Measurements from ENCODE around the gene PABPN1. TPM values are rescaled to one million over a fixed set of nuclear protein-coding genes. Genes with fewer than 3 reads are reported as not detected.

Gene PABPN1
- total and polyA plus RNA-seq, 9 of the 15 experiments (the other 6 are each of a cell fraction or from before 2014, with no cell fraction given): 32.6 to 388 (median 178) TPM

DNA sequence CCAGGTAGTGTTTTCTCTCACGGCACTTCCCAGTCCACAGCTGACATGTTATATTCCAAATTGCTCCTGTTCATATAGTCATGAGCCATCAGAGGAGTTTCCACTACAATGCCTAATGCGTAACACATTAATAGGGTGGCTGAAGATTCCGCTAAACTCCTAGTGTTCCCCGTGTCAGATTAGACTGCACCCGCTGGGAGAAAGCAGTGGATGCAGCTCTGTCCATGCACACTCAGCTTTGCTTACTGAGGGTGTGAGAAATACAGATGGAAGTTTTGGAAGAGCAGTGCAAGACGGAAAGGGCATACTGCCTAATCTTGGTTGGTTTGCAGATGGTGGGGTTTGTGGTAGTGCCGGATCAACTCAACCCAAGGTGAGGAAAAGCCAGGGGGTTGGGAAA, 24.2 kb upstream of the PABPN1 start:
- peaks cover 23% of the 10 kb centered on the region; the same call in 2 of the 3 replicates for H3K36me3 ChIP-seq (ENCODE audit: control insufficient read depth, insufficient read depth, low read length)
- H2AFZ ChIP-seq (ENCODE audit: low read depth, low read length): no peak overlapping the region
- H3K27me3 ChIP-seq (ENCODE audit: control insufficient read depth in 2 of 2, insufficient read depth in 2 of 2, low read length in 2 of 2): no peaks in the 10 kb centered on the region
- intact Hi-C loops (cut with micrococcal nuclease) (no loop called here), in situ Hi-C loops (cut with MboI) (no loop called here)
- no TSS peak for BruUV-seq (replicated peaks)
- H3K27ac ChIP-seq (ENCODE audit: extremely low read depth, low read depth, low read length): no peak overlapping the region
- H3K4me3 ChIP-seq: no peak overlapping the region
- H3K4me2 ChIP-seq (ENCODE audit: insufficient read depth, low read length): no peak overlapping the region
- TF ChIP-seq HCFC1 (IDR thresholded peaks at IDR 0.05; ENCODE audit: low read depth, low read length) (no peak), ETS1 (conservative IDR thresholded peaks at IDR 0.05; ENCODE audit: control insufficient read depth, low read depth, low read length) (no peak), ZNF134 (CRISPR knock-in tag; conservative IDR thresholded peaks at IDR 0.05) (no peak), ZNF197 (CRISPR knock-in tag; IDR thresholded peaks at IDR 0.05; ENCODE audit: low read depth) (no peak), MTA2 (IDR thresholded peaks at IDR 0.05; ENCODE audit: low read depth) (no peak), SMARCB1 (IDR thresholded peaks at IDR 0.05; ENCODE audit: insufficient read length, low read depth) (no peak), FOXP1 (CRISPR knock-in tag; IDR thresholded peaks at IDR 0.05) (no peak), POLR3G (IDR thresholded peaks at IDR 0.05; ENCODE audit: extremely low read depth, insufficient read length, insufficient replicate concordance) (no peak), XRCC3 (IDR thresholded peaks at IDR 0.05) (no peak), NR0B1 (IDR thresholded peaks at IDR 0.05; ENCODE audit: partially characterized antibody) (no peak)
- H3K9me3 ChIP-seq (replicated peaks; ENCODE audit: control insufficient read depth, insufficient read depth, low read depth, low read length): no peaks in the 10 kb centered on the region
- DNase-seq (ENCODE audit: extremely low read depth in 1 of 4, low spot score in 3 of 4): no peak
- FAIRE-seq: no peak
- ChIA-PET CTCF (ENCODE audit: low intra/inter-chr PET ratio) (interaction anchor here (3.3 kb wide), 1 partner anchor 176 kb away, joined by 14 read pairs; no protein-coding TSS in a partner anchor), POLR2A (interaction anchor here (0.7 to 1.4 kb wide), 4 partner anchors 10 to 202 kb away, joined by 3 to 4 read pairs (median 4); partner anchors contain the start of genes ACIN1 and C14orf119)
- peaks cover 16% of the 10 kb centered on the region for H3K79me2 ChIP-seq (ENCODE audit: control insufficient read depth, insufficient read depth, low read length)
- H4K20me1 ChIP-seq (replicated peaks; ENCODE audit: control insufficient read depth, insufficient read depth, low read length): no peaks in the 10 kb centered on the region
- 81% methylated on average over 7 of the region's 7 CpGs for WGBS (ENCODE audit: insufficient coverage, low coverage, missing lambda C conversion rate)
- no peaks in the 10 kb centered on the region for H3K9me1 ChIP-seq (ENCODE audit: control insufficient read depth, insufficient read depth, low read length)
- H3K9ac ChIP-seq (ENCODE audit: insufficient read depth in 1 of 2, low read depth in 2 of 2, low read length in 2 of 2): no peak overlapping the region
- ATAC-seq: no peak
- peaks cover 18 to 22% of the 10 kb centered on the region in 2 experiments for H3K4me1 ChIP-seq (replicated peaks in 1 of 2; ENCODE audit: control insufficient read depth in 2 of 2, insufficient read depth in 2 of 2, low read length in 2 of 2)

Data from K562 (cell line).